ENCODE results near the gene CLCN4.

GRCh38 chrX:10157543-10157942, 768 bp downstream of the CLCN4 start:
- TF ChIP-seq CTCF (conservative IDR thresholded peaks at IDR 0.05) (no peak), EZH2 (IDR thresholded peaks at IDR 0.05; ENCODE audit: low read depth) (no peak)
